Uterus (tissue), 2 donors: ENCODE measurements around the gene LRBA.

Source experiments
- POLR2A ChIP-seq, 2 donors: fragments of 450-650 bp; IDR thresholded peaks; one replicate each; pipeline ENCODE4 v1.6.1; 2016; ENCODE audit warnings: antibody characterized with exemption in 2 of 2, mild to moderate bottlenecking in 1 of 2, moderate library complexity in 1 of 2
- TF ChIP-seq, protein P1 (sequence below), 4 experiments: fragments of 200-600 bp in 2 of 4; fragments of 450-650 bp in 2 of 4; sonication (generic) in 2 of 4; IDR thresholded peaks; one replicate each; pipeline ENCODE4 v1.5.1; 2016 to 2019; ENCODE audit warnings: antibody characterized with exemption in 4 of 4, mild to moderate bottlenecking in 2 of 4, moderate library complexity in 1 of 4

DNA sequence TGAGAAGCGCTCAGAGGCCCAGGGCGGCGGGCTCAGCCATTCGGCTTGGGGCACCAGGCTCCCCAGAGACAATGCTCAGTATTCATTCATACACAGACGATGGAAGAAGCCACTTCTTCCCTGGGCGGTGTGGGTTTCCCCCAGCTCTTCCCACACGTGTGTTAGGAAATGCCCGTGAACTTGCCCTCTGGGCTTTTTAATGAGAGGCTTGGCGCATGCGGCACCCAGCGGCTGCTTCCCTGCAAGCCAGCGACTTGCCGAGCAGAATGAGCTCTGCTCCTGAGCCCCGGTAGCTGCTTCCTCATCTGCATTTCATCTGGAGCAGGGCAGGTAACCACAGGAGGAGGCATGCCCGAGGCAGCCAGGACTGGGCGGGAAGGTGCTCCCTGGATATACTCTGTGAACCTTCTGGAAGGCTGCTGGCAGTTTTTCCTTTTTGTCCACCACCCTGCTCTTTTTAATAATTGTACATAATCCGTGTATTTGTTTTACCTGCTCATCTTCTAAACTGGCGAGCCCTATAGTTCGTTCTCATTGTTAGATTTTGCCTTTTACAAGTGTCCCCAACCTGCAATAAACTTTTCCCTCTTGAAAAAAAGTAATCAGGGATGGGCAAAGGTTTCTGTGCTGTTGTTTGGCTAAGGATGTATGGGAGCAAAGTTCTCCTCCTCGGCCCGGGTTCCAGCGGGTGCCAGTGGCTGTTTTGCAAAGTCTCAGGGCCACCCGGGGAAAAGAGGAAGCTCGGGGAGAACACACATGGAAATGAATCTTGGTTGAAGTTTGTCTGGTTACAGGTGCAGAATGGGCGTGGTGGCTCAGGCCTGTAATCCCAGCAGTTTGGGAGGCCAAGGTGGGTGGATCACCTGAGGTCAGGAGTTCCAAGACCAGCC is 758.0 kb downstream of the LRBA start:
- no peak for TF ChIP-seq POLR2A (IDR thresholded peaks at IDR 0.05)
- TF ChIP-seq, protein P1, sequence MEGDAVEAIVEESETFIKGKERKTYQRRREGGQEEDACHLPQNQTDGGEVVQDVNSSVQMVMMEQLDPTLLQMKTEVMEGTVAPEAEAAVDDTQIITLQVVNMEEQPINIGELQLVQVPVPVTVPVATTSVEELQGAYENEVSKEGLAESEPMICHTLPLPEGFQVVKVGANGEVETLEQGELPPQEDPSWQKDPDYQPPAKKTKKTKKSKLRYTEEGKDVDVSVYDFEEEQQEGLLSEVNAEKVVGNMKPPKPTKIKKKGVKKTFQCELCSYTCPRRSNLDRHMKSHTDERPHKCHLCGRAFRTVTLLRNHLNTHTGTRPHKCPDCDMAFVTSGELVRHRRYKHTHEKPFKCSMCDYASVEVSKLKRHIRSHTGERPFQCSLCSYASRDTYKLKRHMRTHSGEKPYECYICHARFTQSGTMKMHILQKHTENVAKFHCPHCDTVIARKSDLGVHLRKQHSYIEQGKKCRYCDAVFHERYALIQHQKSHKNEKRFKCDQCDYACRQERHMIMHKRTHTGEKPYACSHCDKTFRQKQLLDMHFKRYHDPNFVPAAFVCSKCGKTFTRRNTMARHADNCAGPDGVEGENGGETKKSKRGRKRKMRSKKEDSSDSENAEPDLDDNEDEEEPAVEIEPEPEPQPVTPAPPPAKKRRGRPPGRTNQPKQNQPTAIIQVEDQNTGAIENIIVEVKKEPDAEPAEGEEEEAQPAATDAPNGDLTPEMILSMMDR (IDR thresholded peaks at IDR 0.05) = no peak
